Stimulated activated effector memory CD8-positive, alpha-beta T cell treated with anti-CD3 and anti-CD28 coated beads, Interleukin-12 subunit alpha, Interleukin-12 subunit beta, amount 100 ng/mL, for 72 hours (primary cell): ENCODE results near the gene KATNAL2.

Source experiments
- ATAC-seq: fragments of 150-1000 bp; cut with Tn5 transposase; 2 replicates; pipeline ENCODE4 v1.10.0; 2021
- DNase-seq, 2 donors: peaks; one replicate each; pipeline ENCODE4 v3.0.0; 2021 to 2022; ENCODE audit warnings: low spot score in 2 of 2
- H3K27ac Mint-ChIP-seq: one replicate; pipeline ENCODE4 v1.8.0; 2022; ENCODE audit warnings: mild to moderate bottlenecking, mixed read lengths
- H3K36me3 Mint-ChIP-seq: one replicate; pipeline ENCODE4 v1.8.0; 2022; ENCODE audit warnings: mild to moderate bottlenecking, mixed read lengths
- H3K4me1 Mint-ChIP-seq: one replicate; pipeline ENCODE4 v1.8.0; 2022; ENCODE audit warnings: mixed read lengths
- H3K4me3 Mint-ChIP-seq: one replicate; pipeline ENCODE4 v1.8.0; 2022; ENCODE audit warnings: mild to moderate bottlenecking, mixed read lengths
- H3K9me3 Mint-ChIP-seq: one replicate; pipeline ENCODE4 v1.8.0; 2022; ENCODE audit warnings: mixed read lengths

The KATNAL2 gene

GRCh38 chr18:47151439-47151838 is 234.0 kb downstream of the KATNAL2 start:
- H3K9me3 Mint-ChIP-seq = no peaks in the 10 kb centered on the region
- H3K4me1 Mint-ChIP-seq = peaks cover 40% of the 10 kb centered on the region
- DNase-seq = no peak
- peaks cover 40% of the 10 kb centered on the region for H3K36me3 Mint-ChIP-seq
- H3K4me3 Mint-ChIP-seq = peak overlapping the region; percentile 87
- H3K27ac Mint-ChIP-seq = peak overlapping the region; percentile 94
- ATAC-seq = no peak
